ENCODE measurements around the gene USP3. TPM values are rescaled to one million over a fixed set of nuclear protein-coding genes. Genes with fewer than 3 reads are reported as not detected.
A peak's percentile ranks its signal among the peaks of the same experiment; 100 is the strongest.

Gene USP3
- total and polyA plus RNA-seq, 7 donors = 9.4 to 13.6 (median 10.9) TPM

DNA sequence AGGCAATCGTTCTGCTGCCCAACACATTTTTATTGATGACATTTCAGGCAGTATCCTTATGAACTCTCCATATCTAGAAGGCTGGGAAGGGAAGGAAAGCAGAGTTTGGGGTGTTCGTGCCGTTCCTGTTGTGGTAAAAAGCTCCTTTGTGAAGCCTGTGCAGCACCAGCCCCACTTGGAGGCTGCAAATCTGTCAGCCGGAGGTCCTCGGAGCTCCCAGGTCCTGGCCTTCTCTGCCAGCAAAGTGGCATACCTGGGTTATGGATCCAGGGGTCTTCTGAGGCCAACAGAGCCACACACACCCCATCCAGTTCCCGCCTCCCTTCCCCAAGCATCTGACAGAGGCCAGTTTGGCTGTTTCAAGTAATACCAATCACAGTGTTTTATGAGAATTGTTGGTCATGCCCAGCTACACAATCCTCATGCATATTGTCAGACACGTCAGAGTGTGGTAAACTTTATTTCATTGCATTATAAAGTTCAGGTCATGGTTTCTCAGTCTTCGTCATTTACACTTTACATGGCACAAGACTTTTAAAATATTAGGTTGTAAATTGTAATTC, 15.9 kb upstream of the USP3 start:
- H3K9me3 ChIP-seq = no peaks in the 10 kb centered on the region
- no peaks in the 10 kb centered on the region for H3K4me1 ChIP-seq
- no peak overlapping the region for H3K4me3 ChIP-seq
- WGBS, 3 donors = 80 to 83% (median 83%) methylated on average over 8 of the region's 8 CpGs
- ATAC-seq (no peak), DNase-seq (no peak)
- intact Hi-C loops (cut with DNase I) = no loop called here
- TF ChIP-seq, protein P1, sequence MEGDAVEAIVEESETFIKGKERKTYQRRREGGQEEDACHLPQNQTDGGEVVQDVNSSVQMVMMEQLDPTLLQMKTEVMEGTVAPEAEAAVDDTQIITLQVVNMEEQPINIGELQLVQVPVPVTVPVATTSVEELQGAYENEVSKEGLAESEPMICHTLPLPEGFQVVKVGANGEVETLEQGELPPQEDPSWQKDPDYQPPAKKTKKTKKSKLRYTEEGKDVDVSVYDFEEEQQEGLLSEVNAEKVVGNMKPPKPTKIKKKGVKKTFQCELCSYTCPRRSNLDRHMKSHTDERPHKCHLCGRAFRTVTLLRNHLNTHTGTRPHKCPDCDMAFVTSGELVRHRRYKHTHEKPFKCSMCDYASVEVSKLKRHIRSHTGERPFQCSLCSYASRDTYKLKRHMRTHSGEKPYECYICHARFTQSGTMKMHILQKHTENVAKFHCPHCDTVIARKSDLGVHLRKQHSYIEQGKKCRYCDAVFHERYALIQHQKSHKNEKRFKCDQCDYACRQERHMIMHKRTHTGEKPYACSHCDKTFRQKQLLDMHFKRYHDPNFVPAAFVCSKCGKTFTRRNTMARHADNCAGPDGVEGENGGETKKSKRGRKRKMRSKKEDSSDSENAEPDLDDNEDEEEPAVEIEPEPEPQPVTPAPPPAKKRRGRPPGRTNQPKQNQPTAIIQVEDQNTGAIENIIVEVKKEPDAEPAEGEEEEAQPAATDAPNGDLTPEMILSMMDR (IDR thresholded peaks at IDR 0.05) = no peak
- H3K27ac ChIP-seq = no peak overlapping the region
- no peaks in the 10 kb centered on the region for H3K36me3 ChIP-seq (ENCODE audit: insufficient read depth in 1 of 2, low read depth in 1 of 2)
- no peaks in the 10 kb centered on the region for H3K27me3 ChIP-seq (ENCODE audit: insufficient read depth in 3 of 3, low read length in 2 of 3)

DNA sequence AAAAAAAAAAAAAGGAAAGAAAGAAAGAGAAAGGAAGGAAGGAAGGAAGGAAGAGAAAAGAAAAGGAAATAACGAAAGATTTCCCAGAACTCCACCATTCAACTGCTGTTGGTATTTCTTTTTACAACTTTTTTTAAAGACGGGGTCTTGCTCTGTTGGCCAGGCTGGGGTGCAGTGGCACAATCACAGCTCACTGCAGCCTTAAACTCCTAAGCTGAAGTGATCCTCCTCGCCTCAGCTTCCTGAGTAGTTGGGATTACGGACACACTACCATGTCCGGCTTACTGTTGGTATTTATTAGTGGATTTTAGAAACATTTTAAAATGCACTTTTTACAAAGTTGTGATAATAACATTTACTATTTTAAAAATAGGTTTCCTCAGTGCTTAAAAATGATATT, 15.0 kb upstream of the USP3 start:
- no peaks in the 10 kb centered on the region for H3K27me3 ChIP-seq (ENCODE audit: insufficient read depth in 3 of 3, low read length in 2 of 3)
- no peaks in the 10 kb centered on the region for H3K36me3 ChIP-seq (ENCODE audit: insufficient read depth in 1 of 2, low read depth in 1 of 2)
- H3K27ac ChIP-seq = no peak overlapping the region
- TF ChIP-seq, protein P1 (IDR thresholded peaks at IDR 0.05) = no peak
- DNase-seq = no peak
- ATAC-seq = no peak
- 90 to 91% (median 91%) methylated on average over 5 of the region's 5 CpGs for WGBS, 3 donors
- H3K9me3 ChIP-seq = no peaks in the 10 kb centered on the region
- intact Hi-C loops (cut with DNase I) = no loop called here
- H3K4me3 ChIP-seq = no peak overlapping the region
- no peaks in the 10 kb centered on the region for H3K4me1 ChIP-seq

DNA sequence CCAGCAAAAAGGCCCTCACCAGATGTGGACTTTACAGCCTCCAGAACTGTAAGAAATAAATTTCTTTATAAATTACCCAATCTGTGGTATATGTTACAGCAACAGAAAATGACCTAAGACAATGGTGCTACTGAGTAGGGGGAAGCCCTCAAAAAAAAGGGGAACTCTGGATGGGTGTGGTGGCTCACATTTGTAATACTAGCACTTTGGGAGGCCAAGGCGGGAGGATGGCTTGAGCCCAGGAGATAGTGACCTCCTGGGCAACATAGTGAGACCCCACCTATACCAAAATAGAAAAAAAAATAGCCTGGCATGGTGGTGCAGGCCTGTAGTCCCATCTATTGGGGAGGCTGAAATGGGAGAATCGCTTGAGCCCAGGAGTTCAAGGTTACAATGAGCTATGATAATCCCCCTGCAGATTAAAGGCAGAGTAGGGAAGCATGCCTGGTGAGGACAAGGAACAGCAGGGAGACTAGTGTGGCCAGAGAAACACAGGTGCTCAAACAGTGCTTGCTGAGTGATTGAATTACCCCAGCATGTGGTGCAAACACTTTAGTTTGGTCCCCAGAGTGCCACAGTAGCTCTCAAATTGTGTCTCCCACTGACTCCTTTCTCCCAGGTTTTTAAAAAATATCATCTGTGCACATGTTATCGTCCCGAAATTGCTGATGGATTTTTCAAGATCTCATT, 13.9 kb upstream of the USP3 start:
- Histone ChIP-seq H3K27ac (no peak overlapping the region), H3K27me3 (ENCODE audit: insufficient read depth in 3 of 3, low read length in 2 of 3) (no peaks in the 10 kb centered on the region), H3K4me3 (no peak overlapping the region), H3K4me1 (no peaks in the 10 kb centered on the region), H3K36me3 (ENCODE audit: insufficient read depth in 1 of 2, low read depth in 1 of 2) (no peaks in the 10 kb centered on the region), H3K9me3 (no peaks in the 10 kb centered on the region)
- TF ChIP-seq, protein P1 (IDR thresholded peaks at IDR 0.05) = no peak
- 84 to 91% (median 86%) methylated on average over 4 of the region's 4 CpGs for WGBS, 3 donors
- no peak for DNase-seq
- intact Hi-C loops (cut with DNase I) = no loop called here
- ATAC-seq = peak in 1 of 4 donors; percentile 25

DNA sequence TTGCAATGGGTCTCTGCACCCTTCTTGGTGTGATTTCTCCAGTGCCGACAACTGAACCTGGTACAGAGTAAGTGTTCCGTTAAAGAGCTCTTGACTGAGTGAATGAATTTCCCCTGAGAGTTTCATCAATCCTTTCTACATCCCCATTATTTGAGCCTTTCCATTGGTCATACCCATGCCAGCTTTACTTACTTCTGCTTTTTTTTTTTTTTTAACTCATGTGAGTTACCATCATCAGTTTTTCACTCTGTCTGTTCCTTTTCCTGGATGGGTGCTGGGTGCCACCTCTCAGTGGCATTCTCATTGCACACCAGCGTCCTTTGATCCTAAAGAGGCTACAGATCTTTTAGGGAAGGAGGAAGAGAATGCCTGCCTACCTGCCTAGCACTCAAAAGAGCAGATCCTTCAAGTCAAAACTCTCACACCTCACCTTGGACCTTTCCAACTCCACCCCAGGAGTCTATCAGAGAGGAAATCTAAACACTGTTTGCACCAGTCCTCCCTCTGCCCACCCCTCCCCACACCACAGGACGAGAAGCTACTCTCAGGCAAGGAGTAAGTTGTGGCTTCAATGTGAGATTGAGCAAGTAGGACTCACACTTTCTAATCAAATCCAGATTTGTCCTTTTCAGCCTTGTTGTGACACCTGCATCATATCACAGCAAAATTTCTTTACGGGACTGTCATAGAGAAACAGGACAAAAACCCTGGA, 13.1 kb upstream of the USP3 start:
- H3K9me3 ChIP-seq = no peaks in the 10 kb centered on the region
- H3K27me3 ChIP-seq (ENCODE audit: insufficient read depth in 3 of 3, low read length in 2 of 3) = peaks cover 0 to 3% (median 0%) of the 10 kb centered on the region in 3 donors
- peak in 1 of 4 donors; percentile 22 for ATAC-seq
- TF ChIP-seq, protein P1 (IDR thresholded peaks at IDR 0.05) = no peak
- H3K27ac ChIP-seq = no peak overlapping the region
- intact Hi-C loops (cut with DNase I) = no loop called here
- no peaks in the 10 kb centered on the region for H3K4me1 ChIP-seq
- H3K4me3 ChIP-seq = no peak overlapping the region
- no peak for DNase-seq
- WGBS, 3 donors = 81 to 93% (median 86%) methylated on average over 5 of the region's 5 CpGs
- no peaks in the 10 kb centered on the region for H3K36me3 ChIP-seq (ENCODE audit: insufficient read depth in 1 of 2, low read depth in 1 of 2)

All from psoas muscle (tissue), 8 donors.